Measurements from ENCODE around the gene PSMB2. TPM values are rescaled to one million over a fixed set of nuclear protein-coding genes. Genes with fewer than 3 reads are reported as not detected.
A peak's percentile ranks its signal among the peaks of the same experiment; 100 is the strongest.

PSMB2 gene
- total RNA-seq, 1 donor = 18.5 TPM

DNA sequence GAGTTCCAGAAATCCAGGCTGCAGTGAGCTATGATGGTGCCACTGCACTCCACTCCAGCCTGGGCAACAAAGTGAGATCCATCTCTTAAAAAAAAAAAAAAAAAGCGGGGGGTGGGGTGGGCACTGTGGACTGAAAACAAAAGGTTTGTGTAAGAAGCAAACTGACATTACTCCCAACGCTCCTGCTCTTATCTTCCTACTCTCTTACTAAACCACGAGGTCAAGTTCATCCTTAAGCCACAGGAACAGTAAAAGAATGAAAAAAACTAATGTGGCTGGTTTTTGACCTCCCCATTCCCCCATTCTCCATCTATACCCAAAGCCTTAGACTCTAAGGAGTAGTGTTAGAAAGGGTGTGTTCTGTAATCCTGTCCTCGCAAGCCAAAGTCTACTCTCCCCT, 37.4 kb downstream of the PSMB2 start:
- Histone ChIP-seq H3K79me2 (ENCODE audit: insufficient read depth, low read length) (peaks cover 13% of the 10 kb centered on the region), H3K9me3 (ENCODE audit: low read depth, low read length) (no peaks in the 10 kb centered on the region), H3K27ac (ENCODE audit: low read depth, low read length) (peak overlapping the region; percentile 17), H3K27me3 (ENCODE audit: insufficient read depth, low read length) (no peaks in the 10 kb centered on the region), H3K4me3 (ENCODE audit: insufficient read depth, low read length) (no peak overlapping the region), H2AFZ (ENCODE audit: low read length) (no peak overlapping the region), H3K4me1 (ENCODE audit: insufficient read depth, low read length) (peaks cover 26% of the 10 kb centered on the region), H3K4me2 (ENCODE audit: insufficient read depth, low read length) (no peak overlapping the region), H4K20me1 (ENCODE audit: insufficient read depth, low read length) (peaks cover 7% of the 10 kb centered on the region), H3K36me3 (ENCODE audit: insufficient read depth, low read length) (peaks cover 56% of the 10 kb centered on the region)
- TF ChIP-seq, protein P1, sequence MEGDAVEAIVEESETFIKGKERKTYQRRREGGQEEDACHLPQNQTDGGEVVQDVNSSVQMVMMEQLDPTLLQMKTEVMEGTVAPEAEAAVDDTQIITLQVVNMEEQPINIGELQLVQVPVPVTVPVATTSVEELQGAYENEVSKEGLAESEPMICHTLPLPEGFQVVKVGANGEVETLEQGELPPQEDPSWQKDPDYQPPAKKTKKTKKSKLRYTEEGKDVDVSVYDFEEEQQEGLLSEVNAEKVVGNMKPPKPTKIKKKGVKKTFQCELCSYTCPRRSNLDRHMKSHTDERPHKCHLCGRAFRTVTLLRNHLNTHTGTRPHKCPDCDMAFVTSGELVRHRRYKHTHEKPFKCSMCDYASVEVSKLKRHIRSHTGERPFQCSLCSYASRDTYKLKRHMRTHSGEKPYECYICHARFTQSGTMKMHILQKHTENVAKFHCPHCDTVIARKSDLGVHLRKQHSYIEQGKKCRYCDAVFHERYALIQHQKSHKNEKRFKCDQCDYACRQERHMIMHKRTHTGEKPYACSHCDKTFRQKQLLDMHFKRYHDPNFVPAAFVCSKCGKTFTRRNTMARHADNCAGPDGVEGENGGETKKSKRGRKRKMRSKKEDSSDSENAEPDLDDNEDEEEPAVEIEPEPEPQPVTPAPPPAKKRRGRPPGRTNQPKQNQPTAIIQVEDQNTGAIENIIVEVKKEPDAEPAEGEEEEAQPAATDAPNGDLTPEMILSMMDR (IDR thresholded peaks at IDR 0.05; ENCODE audit: extremely low read depth, low read depth, low read length) = no peak
- DNase-seq (ENCODE audit: insufficient read length, low spot score, missing footprints) = no peak

DNA sequence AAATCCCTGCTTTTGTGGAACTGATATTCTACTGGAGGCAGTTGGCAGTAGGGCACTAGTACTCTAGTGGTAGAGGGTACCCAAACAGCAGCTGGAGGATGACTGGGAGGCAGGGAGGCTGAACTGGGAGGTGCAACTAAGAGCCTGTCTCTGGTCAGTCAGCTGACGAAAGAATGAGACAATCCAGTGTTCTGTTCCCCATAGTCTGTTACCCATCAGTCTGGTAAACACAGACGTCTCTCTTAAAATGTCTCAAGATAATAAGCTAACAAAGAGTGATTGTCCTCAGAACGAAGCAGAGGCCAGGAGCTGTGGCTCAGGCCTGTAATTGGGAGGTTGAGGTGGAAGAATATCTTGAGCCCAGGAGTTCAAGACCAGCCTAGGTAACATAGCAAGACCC, 37.9 kb downstream of the PSMB2 start:
- Histone ChIP-seq H3K9me3 (ENCODE audit: low read depth, low read length) (no peaks in the 10 kb centered on the region), H3K27me3 (ENCODE audit: insufficient read depth, low read length) (no peaks in the 10 kb centered on the region), H3K4me3 (ENCODE audit: insufficient read depth, low read length) (no peak overlapping the region), H2AFZ (ENCODE audit: low read length) (no peak overlapping the region), H3K36me3 (ENCODE audit: insufficient read depth, low read length) (peaks cover 51% of the 10 kb centered on the region), H3K4me1 (ENCODE audit: insufficient read depth, low read length) (peaks cover 26% of the 10 kb centered on the region), H3K79me2 (ENCODE audit: insufficient read depth, low read length) (peaks cover 8% of the 10 kb centered on the region), H3K27ac (ENCODE audit: low read depth, low read length) (no peak overlapping the region), H3K4me2 (ENCODE audit: insufficient read depth, low read length) (no peak overlapping the region), H4K20me1 (ENCODE audit: insufficient read depth, low read length) (peaks cover 7% of the 10 kb centered on the region)
- TF ChIP-seq, protein P1 (IDR thresholded peaks at IDR 0.05; ENCODE audit: extremely low read depth, low read depth, low read length) = no peak
- no peak for DNase-seq (ENCODE audit: insufficient read length, low spot score, missing footprints)

DNA sequence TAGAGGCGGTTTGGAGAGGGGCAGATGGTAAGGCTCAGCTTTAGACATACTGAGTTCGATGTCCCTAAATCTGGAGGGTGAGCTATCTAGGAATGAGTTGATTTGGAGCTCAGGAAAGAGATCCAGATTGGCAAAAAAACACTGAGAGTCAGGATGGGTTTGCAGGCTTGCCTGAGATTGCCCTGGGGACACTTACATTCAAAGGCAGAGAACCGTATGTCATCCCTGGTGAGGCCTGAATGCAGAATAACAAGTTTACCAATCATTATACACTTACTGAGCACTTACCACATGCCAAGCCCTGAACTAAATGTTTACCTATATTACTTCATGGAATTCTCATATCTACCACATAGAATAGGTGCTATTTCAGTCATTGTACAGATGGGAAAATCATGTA, 40.7 kb downstream of the PSMB2 start:
- no peak overlapping the region for H2AFZ ChIP-seq (ENCODE audit: low read length)
- H3K4me1 ChIP-seq (ENCODE audit: insufficient read depth, low read length) = peaks cover 11% of the 10 kb centered on the region
- TF ChIP-seq, protein P1 (IDR thresholded peaks at IDR 0.05; ENCODE audit: extremely low read depth, low read depth, low read length) = no peak
- H3K9me3 ChIP-seq (ENCODE audit: low read depth, low read length) = no peaks in the 10 kb centered on the region
- peaks cover under 1% of the 10 kb centered on the region for H4K20me1 ChIP-seq (ENCODE audit: insufficient read depth, low read length)
- H3K4me2 ChIP-seq (ENCODE audit: insufficient read depth, low read length) = no peak overlapping the region
- H3K27ac ChIP-seq (ENCODE audit: low read depth, low read length) = no peak overlapping the region
- peaks cover 45% of the 10 kb centered on the region for H3K36me3 ChIP-seq (ENCODE audit: insufficient read depth, low read length)
- no peaks in the 10 kb centered on the region for H3K27me3 ChIP-seq (ENCODE audit: insufficient read depth, low read length)
- H3K4me3 ChIP-seq (ENCODE audit: insufficient read depth, low read length) = no peak overlapping the region
- H3K79me2 ChIP-seq (ENCODE audit: insufficient read depth, low read length) = no peaks in the 10 kb centered on the region
- no peak for DNase-seq (ENCODE audit: insufficient read length, low spot score, missing footprints)

DNA sequence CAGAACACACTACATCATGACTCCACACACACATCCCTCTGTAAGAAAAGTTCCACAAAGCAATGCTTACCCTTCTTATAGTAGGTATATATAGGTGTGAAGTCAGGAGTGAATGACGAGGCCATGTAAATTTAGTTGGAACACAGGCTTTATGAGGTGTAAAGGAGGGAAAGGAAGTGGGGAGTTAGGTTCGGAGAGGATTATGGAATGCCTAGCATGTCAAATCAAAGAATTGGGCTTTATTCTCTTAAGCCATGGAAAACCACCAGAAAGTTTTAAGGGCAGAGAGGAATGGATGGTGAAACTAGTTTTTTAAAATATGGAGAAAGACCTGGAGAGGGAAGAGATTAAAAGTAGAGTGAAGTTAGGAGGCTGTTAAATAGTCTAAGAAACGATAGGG, 41.9 kb downstream of the PSMB2 start:
- Histone ChIP-seq H3K4me3 (ENCODE audit: insufficient read depth, low read length) (no peak overlapping the region), H3K4me1 (ENCODE audit: insufficient read depth, low read length) (peaks cover 3% of the 10 kb centered on the region), H3K4me2 (ENCODE audit: insufficient read depth, low read length) (no peak overlapping the region), H3K36me3 (ENCODE audit: insufficient read depth, low read length) (peaks cover 40% of the 10 kb centered on the region), H4K20me1 (ENCODE audit: insufficient read depth, low read length) (no peaks in the 10 kb centered on the region), H3K27ac (ENCODE audit: low read depth, low read length) (no peak overlapping the region), H3K9me3 (ENCODE audit: low read depth, low read length) (no peaks in the 10 kb centered on the region), H2AFZ (ENCODE audit: low read length) (no peak overlapping the region), H3K27me3 (ENCODE audit: insufficient read depth, low read length) (no peaks in the 10 kb centered on the region), H3K79me2 (ENCODE audit: insufficient read depth, low read length) (no peaks in the 10 kb centered on the region)
- TF ChIP-seq, protein P1 (IDR thresholded peaks at IDR 0.05; ENCODE audit: extremely low read depth, low read depth, low read length) = no peak
- DNase-seq (ENCODE audit: insufficient read length, low spot score, missing footprints) = no peak
